ENCODE results near the gene VPS35L. TPM values are rescaled to one million over a fixed set of nuclear protein-coding genes. Genes with fewer than 3 reads are reported as not detected.

Gene VPS35L
- total RNA-seq, 1 donor from 2014 or later, result 6.8 TPM

- no peak for DNase-seq (ENCODE audit: low read depth)
- no peak for FAIRE-seq
- no peak for TF ChIP-seq CTCF (IDR thresholded peaks at IDR 0.05; ENCODE audit: insufficient read depth, low read length, severe bottlenecking)
- Histone ChIP-seq H3K27me3 (ENCODE audit: control insufficient read depth, insufficient read depth, low read length) (no peaks in the 10 kb centered on the region), H3K4me3 (ENCODE audit: low read depth, low read length) (no peak overlapping the region), H3K36me3 (ENCODE audit: control insufficient read depth, insufficient read depth, low read length) (peaks cover 8% of the 10 kb centered on the region)
Measured at GRCh38 chr16:19703172-19703889, 147.8 kb downstream of the VPS35L start.

- peak; percentile 42 for DNase-seq (ENCODE audit: low read depth)
- H3K36me3 ChIP-seq (ENCODE audit: control insufficient read depth, insufficient read depth, low read length), result peaks cover 8% of the 10 kb centered on the region
- no peaks in the 10 kb centered on the region for H3K27me3 ChIP-seq (ENCODE audit: control insufficient read depth, insufficient read depth, low read length)
- no peak overlapping the region for H3K4me3 ChIP-seq (ENCODE audit: low read depth, low read length)
- FAIRE-seq, result no peak
- no peak for TF ChIP-seq CTCF (IDR thresholded peaks at IDR 0.05; ENCODE audit: insufficient read depth, low read length, severe bottlenecking)
Measured at GRCh38 chr16:19704321-19705145, 149.0 kb downstream of the VPS35L start.

DNA sequence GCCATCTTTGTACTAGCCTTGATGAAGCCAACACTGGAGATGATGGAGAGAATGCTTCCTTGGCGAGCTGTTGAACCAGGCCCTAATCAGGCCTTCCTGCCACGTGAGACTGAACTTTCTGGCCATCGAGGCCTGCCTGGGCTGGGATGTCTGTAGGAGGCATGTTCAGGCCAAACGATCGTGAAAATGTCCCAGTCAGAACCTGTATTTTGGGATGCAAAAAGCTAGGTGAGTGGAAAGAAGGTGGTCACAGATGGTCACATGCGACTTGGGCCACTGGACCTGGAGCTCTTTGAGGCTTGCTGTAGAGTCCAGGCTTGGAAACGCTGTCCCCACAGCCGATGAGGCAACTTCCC is 149.6 kb downstream of the VPS35L start:
- H3K4me3 ChIP-seq (ENCODE audit: low read depth, low read length), result no peak overlapping the region
- TF ChIP-seq CTCF (IDR thresholded peaks at IDR 0.05; ENCODE audit: insufficient read depth, low read length, severe bottlenecking), result no peak
- H3K36me3 ChIP-seq (ENCODE audit: control insufficient read depth, insufficient read depth, low read length), result peaks cover 13% of the 10 kb centered on the region
- no peak for DNase-seq (ENCODE audit: low read depth)
- no peaks in the 10 kb centered on the region for H3K27me3 ChIP-seq (ENCODE audit: control insufficient read depth, insufficient read depth, low read length)
- peak; percentile 76 for FAIRE-seq

DNA sequence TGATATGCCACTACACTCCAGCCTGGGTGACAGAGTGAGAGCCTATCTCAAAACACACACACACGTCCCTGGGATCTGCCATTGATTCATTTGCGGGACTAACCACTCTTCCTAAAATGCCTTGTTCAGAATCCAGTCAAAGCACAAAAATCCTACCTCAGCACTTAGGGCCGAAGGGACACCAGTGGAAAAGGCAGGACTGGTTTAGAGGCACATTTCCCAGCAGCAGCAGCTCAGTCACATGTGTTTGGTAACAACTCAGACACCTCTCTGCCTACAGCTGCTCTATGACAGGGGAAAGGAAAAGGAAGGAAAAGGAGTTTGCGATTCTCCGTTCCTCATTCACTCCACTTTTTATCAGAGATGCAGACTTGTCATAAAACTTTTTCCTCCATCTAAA is 150.3 kb downstream of the VPS35L start:
- TF ChIP-seq CTCF (IDR thresholded peaks at IDR 0.05; ENCODE audit: insufficient read depth, low read length, severe bottlenecking), result no peak
- Histone ChIP-seq H3K4me3 (ENCODE audit: low read depth, low read length) (no peak overlapping the region), H3K36me3 (ENCODE audit: control insufficient read depth, insufficient read depth, low read length) (peaks cover 16% of the 10 kb centered on the region), H3K27me3 (ENCODE audit: control insufficient read depth, insufficient read depth, low read length) (no peaks in the 10 kb centered on the region)
- no peak for DNase-seq (ENCODE audit: low read depth)
- FAIRE-seq, result no peak

DNA sequence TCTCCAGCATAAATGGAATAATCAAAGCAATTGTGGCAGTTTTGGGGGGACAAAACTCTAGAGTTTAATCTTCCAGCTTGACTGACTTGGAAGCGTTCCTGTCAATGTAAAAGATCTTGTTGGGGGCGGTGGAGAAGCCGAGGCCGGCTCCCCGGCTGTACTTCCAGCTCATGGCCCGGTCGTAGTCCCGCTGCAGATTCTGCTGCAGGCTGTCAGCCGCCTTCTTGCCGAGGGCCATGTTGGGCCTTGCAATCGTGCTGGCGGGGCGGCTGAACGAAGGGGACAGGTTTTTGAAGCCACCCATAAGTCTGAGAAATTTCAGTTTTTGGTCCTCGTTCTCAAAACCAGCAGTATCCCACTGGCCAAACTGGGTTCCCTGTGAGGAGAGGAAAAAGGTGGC is 151.3 kb downstream of the VPS35L start:
- peaks cover 22% of the 10 kb centered on the region for H3K36me3 ChIP-seq (ENCODE audit: control insufficient read depth, insufficient read depth, low read length)
- no peak overlapping the region for H3K4me3 ChIP-seq (ENCODE audit: low read depth, low read length)
- DNase-seq (ENCODE audit: low read depth) (no peak), FAIRE-seq (no peak)
- no peaks in the 10 kb centered on the region for H3K27me3 ChIP-seq (ENCODE audit: control insufficient read depth, insufficient read depth, low read length)
- no peak for TF ChIP-seq CTCF (IDR thresholded peaks at IDR 0.05; ENCODE audit: insufficient read depth, low read length, severe bottlenecking)

Data from bronchial epithelial cell (primary cell).